ENCODE results near the gene SULT1A3.
"Not testable (repeated sequence)": the region's sequence is repeated elsewhere in the genome, so short reads cannot be mapped to it uniquely, and the experiment has no call there.

SULT1A3 gene

DNA sequence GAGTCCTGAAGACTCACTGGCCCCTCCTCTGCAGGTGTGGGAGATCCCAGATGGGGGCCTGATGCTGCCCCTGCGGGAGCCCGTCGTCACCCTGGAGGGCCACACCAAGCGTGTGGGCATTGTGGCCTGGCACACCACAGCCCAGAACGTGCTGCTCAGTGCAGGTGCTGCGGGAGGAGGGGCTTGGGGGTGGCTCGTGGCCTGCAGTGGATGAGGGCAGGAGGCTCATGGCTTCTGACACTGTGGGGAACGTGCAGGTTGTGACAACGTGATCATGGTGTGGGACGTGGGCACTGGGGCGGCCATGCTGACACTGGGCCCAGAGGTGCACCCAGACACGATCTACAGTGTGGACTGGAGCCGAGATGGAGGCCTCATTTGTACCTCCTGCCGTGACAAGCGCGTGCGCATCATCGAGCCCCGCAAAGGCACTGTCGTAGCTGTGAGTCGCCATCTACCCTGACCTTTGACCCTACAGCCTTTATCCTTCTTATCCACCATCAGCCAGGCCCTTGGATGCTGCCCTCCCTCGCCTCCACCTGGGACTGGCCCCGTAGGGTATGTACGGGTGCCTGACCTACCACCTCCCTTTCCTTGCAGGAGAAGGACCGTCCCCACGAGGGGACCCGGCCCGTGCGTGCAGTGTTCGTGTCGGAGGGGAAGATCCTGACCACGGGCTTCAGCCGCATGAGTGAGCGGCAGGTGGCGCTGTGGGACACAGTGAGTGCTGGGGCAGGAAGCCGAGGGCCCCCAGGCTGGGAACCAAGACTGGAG is 12.1 kb upstream of the SULT1A3 start:
- peak; percentile 75 for DNase-seq (ENCODE audit: low read depth, low spot score)

GRCh38 chr16:30187556-30187865 is 11.5 kb upstream of the SULT1A3 start:
- no peak for DNase-seq (ENCODE audit: low read depth, low spot score)

- DNase-seq (ENCODE audit: low read depth, low spot score): no peak
Observed at GRCh38 chr16:30187971-30188561, 11.0 kb upstream of the SULT1A3 start.

- DNase-seq (ENCODE audit: low read depth, low spot score): not testable (repeated sequence)
Observed at GRCh38 chr16:30191158-30191557, 7.9 kb upstream of the SULT1A3 start.

- not testable (repeated sequence) for DNase-seq (ENCODE audit: low read depth, low spot score)
Observed at GRCh38 chr16:30193098-30193497, 6.0 kb upstream of the SULT1A3 start.

DNA sequence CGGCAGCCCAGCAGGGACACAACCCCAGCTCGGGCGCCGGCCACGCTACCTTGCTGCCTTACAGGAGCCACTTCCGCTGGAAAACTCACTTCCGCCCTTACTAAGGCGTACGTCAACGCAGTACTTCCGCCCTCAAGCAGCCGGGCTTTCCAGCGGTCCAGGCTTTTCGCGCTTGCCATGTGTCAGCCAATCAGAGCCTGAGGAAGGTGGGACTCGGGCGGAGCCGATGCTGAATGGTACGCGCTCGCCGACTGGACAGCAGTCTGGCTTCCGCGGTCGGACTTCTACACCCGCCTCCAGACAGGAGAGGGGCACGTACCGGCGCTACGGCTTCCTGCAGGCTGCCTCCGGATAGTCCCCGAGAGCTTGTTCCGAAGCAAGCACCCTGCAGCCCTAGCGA is 5.4 kb upstream of the SULT1A3 start, which contains the start of the genes BOLA2B and SLX1A:
TSS of gene BOLA2B (minus strand) at position 52 of the 400 bp plus-strand sequence. CDS start 71 bp downstream, outside the sequence.
TSS of gene SLX1A (plus strand) at position 261 of the 400 bp plus-strand sequence. CDS start 210 bp downstream, outside the sequence.
- not testable (repeated sequence) for DNase-seq (ENCODE audit: low read depth, low spot score)

DNA sequence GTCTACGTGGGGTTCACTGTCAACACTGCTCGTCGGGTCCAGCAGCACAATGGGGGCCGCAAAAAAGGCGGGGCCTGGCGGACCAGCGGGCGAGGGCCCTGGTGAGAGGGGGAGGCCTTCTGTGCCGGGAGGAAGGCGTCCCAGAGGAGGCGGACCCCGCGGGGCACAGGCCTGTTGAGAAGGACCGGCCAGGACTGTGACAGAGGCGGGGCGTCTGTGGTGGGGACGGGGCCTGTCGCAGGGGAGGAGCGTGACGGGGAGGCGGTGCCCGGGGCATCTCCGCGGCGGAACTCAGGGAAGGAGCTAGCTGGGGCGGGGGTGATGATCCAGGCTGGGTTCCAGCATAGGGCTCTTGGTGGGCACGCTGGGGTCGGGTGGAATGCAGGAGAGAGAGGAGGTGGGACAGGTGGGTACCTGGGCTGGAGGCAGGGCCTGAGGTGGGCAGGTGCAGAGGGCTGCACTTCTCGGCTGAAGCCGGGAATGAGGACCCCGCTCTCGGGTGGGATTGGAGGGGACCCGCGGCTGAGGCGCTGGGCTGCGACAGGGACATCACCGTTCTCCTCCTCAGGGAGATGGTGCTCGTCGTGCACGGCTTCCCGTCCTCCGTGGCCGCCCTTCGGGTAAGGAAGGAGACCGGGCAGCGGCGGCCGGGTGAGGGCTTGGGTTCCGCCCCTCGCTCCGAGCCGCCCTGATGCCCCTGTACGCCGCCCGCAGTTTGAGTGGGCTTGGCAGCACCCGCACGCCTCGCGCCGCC is 4.7 kb upstream of the SULT1A3 start:
- not testable (repeated sequence) for DNase-seq (ENCODE audit: low read depth, low spot score)

- DNase-seq (ENCODE audit: low read depth, low spot score): not testable (repeated sequence)
Observed at GRCh38 chr16:30197001-30197400, 2.1 kb upstream of the SULT1A3 start.

GRCh38 chr16:30199608-30200343 is 721 bp downstream of the SULT1A3 start:
- not testable (repeated sequence) for DNase-seq (ENCODE audit: low read depth, low spot score)

- DNase-seq (ENCODE audit: low read depth, low spot score): not testable (repeated sequence)
Observed at GRCh38 chr16:30205541-30206236, 6.6 kb downstream of the SULT1A3 start.

- not testable (repeated sequence) for DNase-seq (ENCODE audit: low read depth, low spot score)
Observed at GRCh38 chr16:30206252-30206651, 7.2 kb downstream of the SULT1A3 start.

DNA sequence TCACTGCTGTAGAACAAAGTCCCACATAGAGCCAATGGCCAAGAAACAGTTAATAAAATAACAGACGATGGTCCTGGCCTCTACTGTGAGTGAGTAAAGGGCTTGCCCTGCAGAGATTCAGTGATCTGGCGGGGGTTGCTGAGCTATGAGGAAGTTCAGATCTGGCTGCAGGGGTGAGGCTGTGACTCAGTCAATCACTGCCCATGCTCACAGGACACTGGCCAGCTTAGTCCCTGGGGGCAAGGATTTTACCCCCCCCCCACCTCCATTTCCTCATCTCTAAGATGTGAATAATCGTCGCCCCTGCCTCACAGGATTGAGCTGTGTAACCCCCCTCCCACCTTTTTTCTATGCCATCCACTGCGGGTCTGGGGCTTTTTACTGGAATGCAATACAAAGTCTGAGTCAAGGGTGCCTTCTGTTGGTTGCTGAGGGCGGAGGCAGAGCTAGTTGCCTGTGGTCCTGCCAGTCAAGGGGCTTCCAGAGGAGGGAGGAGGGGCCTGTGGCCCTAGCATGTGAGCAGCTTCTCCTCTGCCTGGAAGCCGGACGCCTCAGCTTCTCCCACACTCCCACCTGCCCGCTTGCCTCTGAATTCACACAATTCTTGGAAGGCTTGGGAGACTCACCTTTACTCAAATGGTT is 8.1 kb downstream of the SULT1A3 start:
- DNase-seq (ENCODE audit: low read depth, low spot score): not testable (repeated sequence)

DNA sequence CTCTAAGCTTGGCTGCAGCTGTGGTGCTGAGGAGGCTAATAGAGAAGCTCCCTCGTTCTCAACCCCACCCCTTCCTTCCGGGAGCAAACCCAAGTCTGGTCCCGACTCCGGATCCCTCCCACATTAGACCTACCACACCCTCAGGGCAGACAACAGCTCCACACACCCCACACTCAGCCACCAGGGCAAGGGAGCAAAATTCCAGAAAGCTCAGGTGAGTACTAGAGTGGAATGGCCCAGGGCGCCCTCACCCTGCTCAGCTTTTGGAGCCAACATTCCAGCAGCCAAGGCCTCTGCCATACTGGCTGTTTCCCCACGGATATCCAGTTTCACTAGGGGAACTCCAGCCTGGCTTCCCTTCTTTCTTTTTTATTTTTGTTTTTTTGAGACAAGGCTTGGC is 10.0 kb downstream of the SULT1A3 start:
- not testable (repeated sequence) for DNase-seq (ENCODE audit: low read depth, low spot score)

DNA sequence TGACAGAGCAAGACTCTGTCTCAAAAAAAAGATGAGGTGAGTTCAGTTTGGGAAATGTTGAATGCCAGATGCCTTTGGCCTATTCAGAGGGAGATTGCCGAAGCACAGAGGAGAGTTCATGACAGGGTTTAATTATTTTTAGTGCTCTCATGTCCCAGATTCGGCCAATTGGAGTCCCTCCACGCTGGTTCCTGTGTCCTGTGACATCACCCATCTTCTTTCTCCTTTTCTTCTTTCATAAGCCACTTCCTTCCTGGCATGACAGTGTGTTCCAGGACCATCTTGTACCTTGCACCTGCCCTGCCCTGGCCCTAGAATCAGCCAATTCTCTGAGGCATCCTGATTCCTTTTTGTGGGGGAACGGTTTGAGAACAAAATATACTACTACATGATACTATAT is 12.4 kb downstream of the SULT1A3 start:
- not testable (repeated sequence) for DNase-seq (ENCODE audit: low read depth, low spot score)

DNA sequence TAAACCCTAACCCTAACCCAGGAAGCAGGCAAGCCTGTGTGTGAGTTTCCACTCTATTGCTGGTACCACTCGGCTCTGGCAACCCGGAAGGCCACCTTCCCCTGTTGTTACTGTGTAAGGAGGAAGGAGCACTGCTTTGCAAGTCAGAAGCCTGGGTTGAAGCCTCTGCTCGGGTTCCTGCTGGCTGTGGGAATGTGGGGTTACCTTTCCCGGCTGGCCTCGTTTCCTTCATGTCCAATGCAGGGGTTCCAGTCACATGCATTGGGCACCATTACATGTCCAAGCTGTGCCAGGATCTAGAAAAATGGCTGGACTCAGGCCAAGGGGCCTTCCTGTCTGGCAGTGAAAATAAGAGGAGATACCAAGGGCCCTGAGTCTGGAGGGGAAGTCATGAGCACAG is 18.0 kb downstream of the SULT1A3 start:
- not testable (repeated sequence) for DNase-seq (ENCODE audit: low read depth, low spot score)

GRCh38 chr16:30248379-30248778 is 49.3 kb downstream of the SULT1A3 start, which contains the start of gene NPIPB13:
Gene NPIPB13, minus strand, starts transcription at chr16:30248479. Its CDS starts 2,906 bp downstream, at chr16:30245573.
- DNase-seq (ENCODE audit: low read depth, low spot score): not testable (repeated sequence)

Data from ELF-1 (cell line).